ENCODE measurements around the gene OR13C2. TPM values are rescaled to one million over a fixed set of nuclear protein-coding genes. Genes with fewer than 3 reads are reported as not detected.

Gene OR13C2
- total RNA-seq, 3 donors from 2014 or later (not counting 1 experiment from before 2014, with no cell fraction given) = not detected

DNA sequence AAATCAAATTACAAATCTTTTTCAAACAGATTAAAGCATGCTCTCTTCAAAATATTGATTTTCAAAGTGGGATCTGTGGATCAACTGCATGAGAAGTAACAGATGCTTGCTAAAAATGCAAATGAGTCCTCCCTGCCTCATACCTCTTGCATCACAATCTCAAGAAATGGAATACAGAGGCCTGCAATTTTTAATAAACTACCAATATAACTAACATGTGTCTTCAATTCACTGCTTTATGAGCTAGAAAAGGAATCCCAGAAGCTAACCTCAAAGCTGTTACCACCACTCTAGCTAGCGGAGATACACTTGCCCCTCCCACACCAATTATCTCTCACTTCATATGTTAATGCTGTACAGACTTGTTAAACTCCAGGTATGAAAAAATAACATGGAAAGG is 15.8 kb downstream of the OR13C2 start:
- Mint-ChIP-seq H3K4me1 (no peaks in the 10 kb centered on the region), H3K27ac (no peak overlapping the region), H3K9me3 (peaks cover 4 to 16% of the 10 kb centered on the region in 2 donors), H3K36me3 (no peaks in the 10 kb centered on the region), H3K27me3 (ENCODE audit: low read depth in 2 of 2) (no peaks in the 10 kb centered on the region), H3K4me3 (no peak overlapping the region)
- intact Hi-C loops (cut with micrococcal nuclease) = no loop called here
- H3K36me3 ChIP-seq (ENCODE audit: control insufficient read depth, insufficient read depth, low read length) = no peaks in the 10 kb centered on the region
- TF ChIP-seq, protein P1, sequence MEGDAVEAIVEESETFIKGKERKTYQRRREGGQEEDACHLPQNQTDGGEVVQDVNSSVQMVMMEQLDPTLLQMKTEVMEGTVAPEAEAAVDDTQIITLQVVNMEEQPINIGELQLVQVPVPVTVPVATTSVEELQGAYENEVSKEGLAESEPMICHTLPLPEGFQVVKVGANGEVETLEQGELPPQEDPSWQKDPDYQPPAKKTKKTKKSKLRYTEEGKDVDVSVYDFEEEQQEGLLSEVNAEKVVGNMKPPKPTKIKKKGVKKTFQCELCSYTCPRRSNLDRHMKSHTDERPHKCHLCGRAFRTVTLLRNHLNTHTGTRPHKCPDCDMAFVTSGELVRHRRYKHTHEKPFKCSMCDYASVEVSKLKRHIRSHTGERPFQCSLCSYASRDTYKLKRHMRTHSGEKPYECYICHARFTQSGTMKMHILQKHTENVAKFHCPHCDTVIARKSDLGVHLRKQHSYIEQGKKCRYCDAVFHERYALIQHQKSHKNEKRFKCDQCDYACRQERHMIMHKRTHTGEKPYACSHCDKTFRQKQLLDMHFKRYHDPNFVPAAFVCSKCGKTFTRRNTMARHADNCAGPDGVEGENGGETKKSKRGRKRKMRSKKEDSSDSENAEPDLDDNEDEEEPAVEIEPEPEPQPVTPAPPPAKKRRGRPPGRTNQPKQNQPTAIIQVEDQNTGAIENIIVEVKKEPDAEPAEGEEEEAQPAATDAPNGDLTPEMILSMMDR (IDR thresholded peaks at IDR 0.05) = no peak
- no peaks in the 10 kb centered on the region for H3K4me1 ChIP-seq (ENCODE audit: control insufficient read depth, insufficient read depth, low read length)
- no peak overlapping the region for H3K4me3 ChIP-seq (ENCODE audit: low read length)
- 18% methylated on average over 1 of the region's 1 CpG for WGBS (ENCODE audit: insufficient coverage)
- H3K9me3 ChIP-seq (ENCODE audit: control insufficient read depth, insufficient read depth, low read length) = no peaks in the 10 kb centered on the region
- DNase-seq (no peak), ATAC-seq (no peak)
- H3K27me3 ChIP-seq (ENCODE audit: control insufficient read depth, insufficient read depth, low read length) = no peaks in the 10 kb centered on the region
- H3K27ac ChIP-seq (ENCODE audit: low read length) = no peak overlapping the region

DNA sequence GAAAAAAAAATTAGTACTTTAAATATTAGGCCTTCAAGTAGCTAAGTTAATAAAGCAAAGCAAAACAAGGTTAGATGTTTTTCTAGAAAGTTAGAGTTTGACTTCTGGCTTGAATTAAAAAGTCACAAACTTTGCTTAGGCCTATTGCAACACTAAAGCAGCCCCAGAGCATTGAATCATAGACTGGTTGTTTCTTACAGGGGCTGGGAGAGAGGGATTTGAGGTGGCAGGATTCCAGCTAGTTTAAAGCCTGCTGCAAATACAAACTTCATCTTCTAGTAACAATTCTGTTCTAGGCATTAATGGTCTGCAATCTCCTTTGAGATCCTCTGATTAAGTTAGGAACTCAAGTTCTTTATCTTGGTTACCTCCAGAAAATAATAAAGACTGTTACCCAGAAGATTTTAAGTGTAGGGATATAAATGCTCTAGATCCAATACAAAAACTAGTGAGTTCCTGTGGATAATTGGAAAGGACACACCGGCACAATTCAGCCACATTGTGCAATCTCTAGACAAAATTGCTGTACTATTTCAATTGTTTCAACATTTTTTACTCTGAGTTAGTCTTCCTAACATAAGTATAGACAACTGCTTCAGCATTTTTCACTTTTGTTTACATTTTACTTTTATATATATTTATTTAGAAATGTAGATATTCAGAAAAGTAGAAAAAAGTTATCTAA is 18.8 kb downstream of the OR13C2 start:
- H3K9me3 Mint-ChIP-seq = peaks cover 2 to 8% of the 10 kb centered on the region in 2 donors
- no peak overlapping the region for H3K4me3 Mint-ChIP-seq
- no peak overlapping the region for H3K4me3 ChIP-seq (ENCODE audit: low read length)
- H3K27ac Mint-ChIP-seq = no peak overlapping the region
- TF ChIP-seq, protein P1 (IDR thresholded peaks at IDR 0.05) = no peak
- no peaks in the 10 kb centered on the region for H3K4me1 Mint-ChIP-seq
- no peak overlapping the region for H3K27ac ChIP-seq (ENCODE audit: low read length)
- H3K27me3 Mint-ChIP-seq (ENCODE audit: low read depth in 2 of 2) = no peaks in the 10 kb centered on the region
- ATAC-seq (no peak), DNase-seq (no peak)
- no peaks in the 10 kb centered on the region for H3K36me3 ChIP-seq (ENCODE audit: control insufficient read depth, insufficient read depth, low read length)
- 100% methylated on average over 1 of the region's 1 CpG for WGBS (ENCODE audit: insufficient coverage)
- H3K27me3 ChIP-seq (ENCODE audit: control insufficient read depth, insufficient read depth, low read length) = no peaks in the 10 kb centered on the region
- no peaks in the 10 kb centered on the region for H3K36me3 Mint-ChIP-seq
- no peaks in the 10 kb centered on the region for H3K4me1 ChIP-seq (ENCODE audit: control insufficient read depth, insufficient read depth, low read length)
- H3K9me3 ChIP-seq (ENCODE audit: control insufficient read depth, insufficient read depth, low read length) = no peaks in the 10 kb centered on the region
- intact Hi-C loops (cut with micrococcal nuclease) = no loop called here

DNA sequence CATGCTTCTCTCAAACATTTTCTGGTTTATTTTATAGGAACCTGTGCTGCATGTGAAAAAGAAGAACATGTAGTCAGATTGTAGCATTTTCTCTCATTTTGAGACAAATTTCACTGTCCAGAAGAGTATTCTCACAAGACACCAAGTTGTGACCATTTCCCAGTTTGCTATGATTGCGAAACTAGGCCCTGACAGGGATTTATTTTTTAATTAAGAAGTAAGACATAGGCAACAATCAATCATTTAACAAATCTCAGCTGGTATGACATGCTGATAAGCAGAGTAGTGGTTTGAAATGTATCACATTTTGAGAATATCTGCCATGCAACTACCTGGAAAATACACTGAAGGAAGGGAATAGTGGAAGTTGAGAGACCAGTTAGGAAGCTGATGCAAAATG is 24.9 kb downstream of the OR13C2 start:
- H3K36me3 Mint-ChIP-seq = no peaks in the 10 kb centered on the region
- Histone ChIP-seq H3K4me1 (ENCODE audit: control insufficient read depth, insufficient read depth, low read length) (no peaks in the 10 kb centered on the region), H3K27me3 (ENCODE audit: control insufficient read depth, insufficient read depth, low read length) (no peaks in the 10 kb centered on the region), H3K27ac (ENCODE audit: low read length) (no peak overlapping the region), H3K4me3 (ENCODE audit: low read length) (no peak overlapping the region), H3K9me3 (ENCODE audit: control insufficient read depth, insufficient read depth, low read length) (no peaks in the 10 kb centered on the region), H3K36me3 (ENCODE audit: control insufficient read depth, insufficient read depth, low read length) (no peaks in the 10 kb centered on the region)
- no peak for DNase-seq
- TF ChIP-seq, protein P1 (IDR thresholded peaks at IDR 0.05) = no peak
- ATAC-seq = no peak
- H3K27me3 Mint-ChIP-seq (ENCODE audit: low read depth in 2 of 2) = no peaks in the 10 kb centered on the region
- H3K9me3 Mint-ChIP-seq = peaks cover 0 to 2% of the 10 kb centered on the region in 2 donors
- WGBS (ENCODE audit: insufficient coverage) = no CpG with 5 or more reads among the region's 1 CpG
- H3K4me3 Mint-ChIP-seq = no peak overlapping the region
- no peaks in the 10 kb centered on the region for H3K4me1 Mint-ChIP-seq
- intact Hi-C loops (cut with micrococcal nuclease) = no loop called here
- no peak overlapping the region for H3K27ac Mint-ChIP-seq

- no peaks in the 10 kb centered on the region for H3K27me3 ChIP-seq (ENCODE audit: control insufficient read depth, insufficient read depth, low read length)
- intact Hi-C loops (cut with micrococcal nuclease) = no loop called here
Measured at GRCh38 chr9:104577263-104577662, 28.2 kb downstream of the OR13C2 start.

More at GRCh38 chr9:104577263-104577662, 28.2 kb downstream of the OR13C2 start:
- Histone ChIP-seq H3K36me3 (ENCODE audit: control insufficient read depth, insufficient read depth, low read length) (no peaks in the 10 kb centered on the region), H3K4me1 (ENCODE audit: control insufficient read depth, insufficient read depth, low read length) (no peaks in the 10 kb centered on the region), H3K9me3 (ENCODE audit: control insufficient read depth, insufficient read depth, low read length) (no peaks in the 10 kb centered on the region), H3K27ac (ENCODE audit: low read length) (no peak overlapping the region), H3K4me3 (ENCODE audit: low read length) (no peak overlapping the region)
- WGBS (ENCODE audit: insufficient coverage) = 91% methylated on average over 5 of the region's 5 CpGs
- Mint-ChIP-seq H3K4me1 (no peaks in the 10 kb centered on the region), H3K9me3 (peaks cover 2 to 9% of the 10 kb centered on the region in 2 donors), H3K4me3 (no peak overlapping the region), H3K36me3 (no peaks in the 10 kb centered on the region), H3K27ac (no peak overlapping the region), H3K27me3 (ENCODE audit: low read depth in 2 of 2) (no peaks in the 10 kb centered on the region)
- DNase-seq = no peak
- no peak for ATAC-seq
- TF ChIP-seq, protein P1 (IDR thresholded peaks at IDR 0.05) = no peak
